Neural progenitor cell (in vitro differentiated cells): ENCODE results near the gene PLA1A. TPM values are rescaled to one million over a fixed set of nuclear protein-coding genes. Genes with fewer than 3 reads are reported as not detected.

Experiments used
- DNase-seq: peaks from one replicate; pipeline ENCODE4 v3.0.0-alpha.2; 2016; ENCODE audit warnings: low spot score
- H2AFZ ChIP-seq: fragments of 200-600 bp; sonication (generic); replicated peaks from 2 replicates; pipeline ENCODE4 v1.6.1; 2016; ENCODE audit warnings: antibody characterized with exemption
- H3F3A ChIP-seq: fragments of 200-600 bp; sonication (generic); 2 replicates; pipeline ENCODE4 v1.6.1; 2016; ENCODE audit warnings: antibody characterized with exemption, low read depth
- H3K27ac ChIP-seq: fragments of 200-600 bp; sonication (generic); 2 replicates; pipeline ENCODE4 v1.5.1; 2016; ENCODE audit warnings: mild to moderate bottlenecking
- H3K27me3 ChIP-seq: fragments of 200-600 bp; sonication (generic); 2 replicates; pipeline ENCODE4 v1.6.1; 2016; ENCODE audit warnings: mild to moderate bottlenecking, moderate library complexity
- H3K36me3 ChIP-seq: fragments of 200-600 bp; sonication (generic); 2 replicates; pipeline ENCODE4 v1.5.1; 2016
- H3K4me1 ChIP-seq: fragments of 200-600 bp; sonication (generic); 2 replicates; pipeline ENCODE4 v1.6.1; 2016; ENCODE audit warnings: mixed run types
- H3K4me2 ChIP-seq: fragments of 200-600 bp; sonication (generic); 2 replicates; pipeline ENCODE4 v1.6.1; 2016
- H3K4me3 ChIP-seq: fragments of 200-600 bp; sonication (generic); 2 replicates; pipeline ENCODE4 v1.5.1; 2016
- H3K79me2 ChIP-seq: fragments of 200-600 bp; sonication (generic); 2 replicates; pipeline ENCODE4 v1.6.1; 2016; ENCODE audit warnings: low read depth
- H3K9ac ChIP-seq: fragments of 200-600 bp; sonication (generic); 2 replicates; pipeline ENCODE4 v1.6.1; 2016
- H3K9me3 ChIP-seq: fragments of 200-600 bp; sonication (generic); 2 replicates; pipeline ENCODE4 v1.5.1; 2016; ENCODE audit warnings: low read depth
- H4K20me1 ChIP-seq: fragments of 200-600 bp; sonication (generic); 2 replicates; pipeline ENCODE4 v1.6.1; 2016; ENCODE audit warnings: low read depth
- H3K27ac Mint-ChIP-seq: 3 replicates; pipeline ENCODE4 v1.8.0; 2021; ENCODE audit warnings: mixed read lengths
- H3K27me3 Mint-ChIP-seq: 2 replicates; pipeline ENCODE4 v1.8.0; 2022; ENCODE audit warnings: low read depth, mild to moderate bottlenecking, inconsistent platforms, moderate library complexity, mixed read lengths; ENCODE audit not compliant: insufficient read depth
- H3K36me3 Mint-ChIP-seq: 3 replicates; pipeline ENCODE4 v1.8.0; 2021; ENCODE audit warnings: mixed read lengths
- H3K4me1 Mint-ChIP-seq: 3 replicates; pipeline ENCODE4 v1.8.0; 2021; ENCODE audit warnings: mixed read lengths
- H3K4me3 Mint-ChIP-seq: 3 replicates; pipeline ENCODE4 v1.8.0; 2021; ENCODE audit warnings: mild to moderate bottlenecking, moderate library complexity, mixed read lengths
- H3K9me3 Mint-ChIP-seq: 3 replicates; pipeline ENCODE4 v1.8.0; 2020; ENCODE audit warnings: mixed read lengths
- CTCF ChIP-seq: fragments of 200-600 bp; sonication (generic); IDR thresholded peaks from 2 replicates; pipeline ENCODE4 v1.5.1; 2017; ENCODE audit warnings: antibody characterized with exemption, mild to moderate bottlenecking
- EZH2 ChIP-seq: fragments of 200-600 bp; sonication (generic); IDR thresholded peaks from 2 replicates; pipeline ENCODE4 v1.6.1; 2017; ENCODE audit warnings: antibody characterized with exemption, mild to moderate bottlenecking, moderate library complexity
- EZH2phosphoT487 ChIP-seq: fragments of 200-600 bp; sonication (generic); IDR thresholded peaks from 2 replicates; pipeline ENCODE4 v1.6.1; 2017; ENCODE audit warnings: antibody characterized with exemption
- total RNA-seq: library from RNA; depleted of rRNA; stranded (reverse); fragments of >200 nt; gene quantifications from 2 replicates; pipeline ENCODE4 v1.2.3, GENCODE V29; 2015; ENCODE audit warnings: low replicate concordance

The PLA1A gene
- total RNA-seq, 1 donor from 2014 or later = not detected

GRCh38 chr3:119672776-119673175, 75.1 kb downstream of the PLA1A start:
- no peak for DNase-seq
- Histone ChIP-seq H2AFZ (no peak overlapping the region), H3K4me1 (peaks cover 10% of the 10 kb centered on the region), H3K4me2 (no peak overlapping the region), H3K9ac (no peak overlapping the region), H3K36me3 (peaks cover 19% of the 10 kb centered on the region), H3K4me3 (no peak overlapping the region), H3F3A (no peaks in the 10 kb centered on the region), H3K27me3 (no peaks in the 10 kb centered on the region), H4K20me1 (no peaks in the 10 kb centered on the region), H3K9me3 (no peaks in the 10 kb centered on the region), H3K27ac (no peak overlapping the region), H3K79me2 (peaks cover 20% of the 10 kb centered on the region)
- Mint-ChIP-seq H3K36me3 (peaks cover 11% of the 10 kb centered on the region), H3K27ac (no peak overlapping the region), H3K4me3 (no peak overlapping the region), H3K4me1 (peaks cover 20% of the 10 kb centered on the region), H3K9me3 (no peaks in the 10 kb centered on the region), H3K27me3 (peaks cover 2% of the 10 kb centered on the region)
- no peak for TF ChIP-seq EZH2

- no peak overlapping the region for H3K27ac Mint-ChIP-seq
- peaks cover 21% of the 10 kb centered on the region for H3K4me1 Mint-ChIP-seq
- no peak overlapping the region for H2AFZ ChIP-seq
- peaks cover 2% of the 10 kb centered on the region for H3K27me3 Mint-ChIP-seq
- peaks cover 9% of the 10 kb centered on the region for H3K36me3 Mint-ChIP-seq
- H4K20me1 ChIP-seq = no peaks in the 10 kb centered on the region
- H3K9me3 Mint-ChIP-seq = no peaks in the 10 kb centered on the region
- TF ChIP-seq EZH2 = no peak
- no peak for TF ChIP-seq EZH2phosphoT487
- TF ChIP-seq CTCF = no peak
- no peak for DNase-seq
- no peaks in the 10 kb centered on the region for H3K27me3 ChIP-seq
- H3K4me1 ChIP-seq = peaks cover 10% of the 10 kb centered on the region
- no peak overlapping the region for H3K4me3 Mint-ChIP-seq
- no peak overlapping the region for H3K4me2 ChIP-seq
- H3K36me3 ChIP-seq = peaks cover 19% of the 10 kb centered on the region
- no peak overlapping the region for H3K9ac ChIP-seq
- H3K9me3 ChIP-seq = no peaks in the 10 kb centered on the region
- no peak overlapping the region for H3K4me3 ChIP-seq
- no peaks in the 10 kb centered on the region for H3F3A ChIP-seq
- H3K27ac ChIP-seq = no peak overlapping the region
- peaks cover 20% of the 10 kb centered on the region for H3K79me2 ChIP-seq
These were observed 76.2 kb downstream of the PLA1A start for GRCh38 chr3:119673875-119674274.

- Histone ChIP-seq H3K4me2 (peak overlapping the region; percentile 92), H3K4me3 (peak overlapping the region; percentile 80)
These were observed 77.6 kb downstream of the PLA1A start for GRCh38 chr3:119675188-119675874.

More at GRCh38 chr3:119675188-119675874, 77.6 kb downstream of the PLA1A start:
- TF ChIP-seq EZH2phosphoT487 (no peak), CTCF (no peak), EZH2 (no peak)
- Mint-ChIP-seq H3K27ac (no peak overlapping the region), H3K36me3 (peaks cover 9% of the 10 kb centered on the region), H3K4me1 (peaks cover 21% of the 10 kb centered on the region), H3K4me3 (peak overlapping the region; percentile 96), H3K9me3 (no peaks in the 10 kb centered on the region), H3K27me3 (peaks cover 2% of the 10 kb centered on the region)
- H2AFZ ChIP-seq = no peak overlapping the region
- no peaks in the 10 kb centered on the region for H3F3A ChIP-seq
- peaks cover 10% of the 10 kb centered on the region for H3K4me1 ChIP-seq
- no peak overlapping the region for H3K27ac ChIP-seq
- no peak for DNase-seq
- H3K9ac ChIP-seq = no peak overlapping the region
- no peaks in the 10 kb centered on the region for H4K20me1 ChIP-seq
- H3K36me3 ChIP-seq = peaks cover 16% of the 10 kb centered on the region
- peaks cover 20% of the 10 kb centered on the region for H3K79me2 ChIP-seq
- no peaks in the 10 kb centered on the region for H3K9me3 ChIP-seq
- H3K27me3 ChIP-seq = no peaks in the 10 kb centered on the region
